ENCODE results near the gene ZGRF1.

GRCh38 chr4:112511803-112512118, 124.9 kb downstream of the ZGRF1 start:
- TF ChIP-seq CTCF (IDR thresholded peaks at IDR 0.05) = no peak
- TF ChIP-seq POLR2A (IDR thresholded peaks at IDR 0.05) = no peak
